ENCODE data around the gene C3orf18.

C3orf18 gene

GRCh38 chr3:50567386-50568167, at the start of gene C3orf18:
C3orf18 (minus strand) TSS chr3:50567747; CDS start chr3:50565699, 2,048 bp downstream.
- peak; percentile 86 to 88 for DNase-seq (ENCODE audit: low read depth in 2 of 2, low spot score in 1 of 2)

GRCh38 chr3:50616770-50617095, 49.2 kb upstream of the C3orf18 start:
- DNase-seq (ENCODE audit: low read depth in 2 of 2, low spot score in 1 of 2): peak; percentile 88 to 92

GRCh38 chr3:50616003-50616769, 48.6 kb upstream of the C3orf18 start:
- peak; percentile 58 to 71 for DNase-seq (ENCODE audit: low read depth in 2 of 2, low spot score in 1 of 2)

GRCh38 chr3:50615190-50615589, 47.6 kb upstream of the C3orf18 start:
- no peak for DNase-seq (ENCODE audit: low read depth in 2 of 2, low spot score in 1 of 2)

GRCh38 chr3:50612970-50613846, 45.7 kb upstream of the C3orf18 start:
- DNase-seq (ENCODE audit: low read depth in 2 of 2, low spot score in 1 of 2): no peak

GRCh38 chr3:50612234-50612882, 44.8 kb upstream of the C3orf18 start:
- DNase-seq (ENCODE audit: low read depth in 2 of 2, low spot score in 1 of 2): no peak

- DNase-seq (ENCODE audit: low read depth in 2 of 2, low spot score in 1 of 2): peak; percentile 86 to 94
These were observed 44.1 kb upstream of the C3orf18 start, which contains the start of gene CISH for GRCh38 chr3:50611464-50612233. CISH (minus strand) TSS chr3:50611774; CDS start chr3:50611650, 124 bp downstream.

- no peak for DNase-seq (ENCODE audit: low read depth in 2 of 2, low spot score in 1 of 2)
These were observed 43.5 kb upstream of the C3orf18 start for GRCh38 chr3:50610992-50611463.

- DNase-seq (ENCODE audit: low read depth in 2 of 2, low spot score in 1 of 2): no peak
These were observed 42.8 kb upstream of the C3orf18 start for GRCh38 chr3:50610181-50610971.

GRCh38 chr3:50609763-50610085, 42.2 kb upstream of the C3orf18 start:
- no peak for DNase-seq (ENCODE audit: low read depth in 2 of 2, low spot score in 1 of 2)

GRCh38 chr3:50609071-50609762, 41.7 kb upstream of the C3orf18 start:
- DNase-seq (ENCODE audit: low read depth in 2 of 2, low spot score in 1 of 2): no peak

GRCh38 chr3:50608278-50608677, 40.7 kb upstream of the C3orf18 start:
- DNase-seq (ENCODE audit: low read depth in 2 of 2, low spot score in 1 of 2): no peak

GRCh38 chr3:50607271-50608091, 39.9 kb upstream of the C3orf18 start:
- DNase-seq (ENCODE audit: low read depth in 2 of 2, low spot score in 1 of 2): no peak

GRCh38 chr3:50606596-50606995, 39.0 kb upstream of the C3orf18 start:
- DNase-seq (ENCODE audit: low read depth in 2 of 2, low spot score in 1 of 2): no peak

- DNase-seq (ENCODE audit: low read depth in 2 of 2, low spot score in 1 of 2): no peak
These were observed 38.4 kb upstream of the C3orf18 start for GRCh38 chr3:50605901-50606326.

GRCh38 chr3:50604628-50605588, 37.4 kb upstream of the C3orf18 start:
- no peak for DNase-seq (ENCODE audit: low read depth in 2 of 2, low spot score in 1 of 2)
